ENCODE measurements around the gene CNIH2.

Gene CNIH2

GRCh38 chr11:66263785-66264184 is 14.2 kb upstream of the CNIH2 start:
- TF ChIP-seq, protein P1, sequence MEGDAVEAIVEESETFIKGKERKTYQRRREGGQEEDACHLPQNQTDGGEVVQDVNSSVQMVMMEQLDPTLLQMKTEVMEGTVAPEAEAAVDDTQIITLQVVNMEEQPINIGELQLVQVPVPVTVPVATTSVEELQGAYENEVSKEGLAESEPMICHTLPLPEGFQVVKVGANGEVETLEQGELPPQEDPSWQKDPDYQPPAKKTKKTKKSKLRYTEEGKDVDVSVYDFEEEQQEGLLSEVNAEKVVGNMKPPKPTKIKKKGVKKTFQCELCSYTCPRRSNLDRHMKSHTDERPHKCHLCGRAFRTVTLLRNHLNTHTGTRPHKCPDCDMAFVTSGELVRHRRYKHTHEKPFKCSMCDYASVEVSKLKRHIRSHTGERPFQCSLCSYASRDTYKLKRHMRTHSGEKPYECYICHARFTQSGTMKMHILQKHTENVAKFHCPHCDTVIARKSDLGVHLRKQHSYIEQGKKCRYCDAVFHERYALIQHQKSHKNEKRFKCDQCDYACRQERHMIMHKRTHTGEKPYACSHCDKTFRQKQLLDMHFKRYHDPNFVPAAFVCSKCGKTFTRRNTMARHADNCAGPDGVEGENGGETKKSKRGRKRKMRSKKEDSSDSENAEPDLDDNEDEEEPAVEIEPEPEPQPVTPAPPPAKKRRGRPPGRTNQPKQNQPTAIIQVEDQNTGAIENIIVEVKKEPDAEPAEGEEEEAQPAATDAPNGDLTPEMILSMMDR (IDR thresholded peaks at IDR 0.05), result no peak
- no peak overlapping the region for H3K4me3 ChIP-seq
- no peak for DNase-seq (ENCODE audit: low spot score)
- no peak overlapping the region for H3K27ac ChIP-seq

- no peak overlapping the region for H3K4me3 ChIP-seq
- TF ChIP-seq, protein P1 (IDR thresholded peaks at IDR 0.05), result no peak
Observed at GRCh38 chr11:66264383-66264782, 13.6 kb upstream of the CNIH2 start.

DNA sequence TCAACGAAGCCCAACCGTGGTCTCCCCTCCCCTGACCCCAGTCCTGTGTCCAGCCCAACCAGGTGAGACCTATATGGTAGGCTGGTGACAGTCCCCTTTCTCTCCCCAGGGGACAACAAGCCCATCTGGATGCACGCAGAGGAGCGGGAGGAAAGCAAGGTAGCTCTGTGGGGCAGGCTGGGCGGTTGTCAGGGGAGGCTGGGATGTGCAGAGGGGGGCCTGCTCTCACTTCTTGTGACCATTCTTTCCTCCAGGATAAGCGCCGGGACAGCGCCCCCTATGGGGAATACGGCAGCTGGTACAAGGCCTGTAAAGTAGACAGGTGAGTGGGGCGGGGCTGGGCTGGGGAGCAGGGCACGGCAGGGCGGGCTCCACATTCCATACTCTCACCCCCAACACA is 13.1 kb upstream of the CNIH2 start:
- DNase-seq (ENCODE audit: low spot score), result no peak
- H3K4me3 ChIP-seq, result no peak overlapping the region
- no peak overlapping the region for H3K27ac ChIP-seq
- TF ChIP-seq, protein P1 (IDR thresholded peaks at IDR 0.05), result no peak

More at GRCh38 chr11:66264383-66264782, 13.6 kb upstream of the CNIH2 start:
- DNase-seq (ENCODE audit: low spot score), result no peak
- no peak overlapping the region for H3K27ac ChIP-seq

GRCh38 chr11:66265531-66266377 is 12.2 kb upstream of the CNIH2 start:
- Histone ChIP-seq H3K27ac (peak overlapping the region in 1 of 2 donors; percentile 99), H3K4me3 (no peak overlapping the region)
- no peak for DNase-seq (ENCODE audit: low spot score)
- TF ChIP-seq, protein P1 (IDR thresholded peaks at IDR 0.05), result no peak

GRCh38 chr11:66266378-66267038 is 11.5 kb upstream of the CNIH2 start:
- H3K27ac ChIP-seq, result peak overlapping the region; percentile 91 to 99
- no peak for DNase-seq (ENCODE audit: low spot score)
- TF ChIP-seq, protein P1 (IDR thresholded peaks at IDR 0.05), result no peak
- H3K4me3 ChIP-seq, result peak overlapping the region; percentile 93

GRCh38 chr11:66267039-66267378 is 11.0 kb upstream of the CNIH2 start:
- no peak for DNase-seq (ENCODE audit: low spot score)
- TF ChIP-seq, protein P1 (IDR thresholded peaks at IDR 0.05), result no peak
- Histone ChIP-seq H3K27ac (peak overlapping the region; percentile 91 to 99), H3K4me3 (peak overlapping the region; percentile 93)

All from coronary artery (tissue), 2 donors.